Fibroblast of the aortic adventitia (primary cell): ENCODE results near the gene TRABD2B. TPM values are rescaled to one million over a fixed set of nuclear protein-coding genes. Genes with fewer than 3 reads are reported as not detected.

ENCODE experiments used
- DNase-seq: peaks from one replicate; pipeline ENCODE4 v3.0.0-alpha.2; 2010; ENCODE audit warnings: low read depth
- H3K4me3 ChIP-seq: 2 replicates; pipeline ENCODE4 v1.5.1; 2011; ENCODE audit warnings: low read depth, mild to moderate bottlenecking, control low read depth, low read length, moderate library complexity
- total RNA-seq: library from RNA; depleted of rRNA; stranded (reverse); fragments of >200 nt; gene quantifications from 2 replicates; pipeline ENCODE4 v1.2.3, GENCODE V29; 2012; ENCODE audit warnings: low replicate concordance
- TF ChIP-seq, protein P1 (sequence below): IDR thresholded peaks from 2 replicates; pipeline ENCODE4 v1.5.1; 2011; ENCODE audit warnings: mild to moderate bottlenecking, low read length, control low read depth, inconsistent platforms; ENCODE audit not compliant: insufficient read depth

TRABD2B gene
- total RNA-seq, 1 donor = under 0.01 TPM

DNA sequence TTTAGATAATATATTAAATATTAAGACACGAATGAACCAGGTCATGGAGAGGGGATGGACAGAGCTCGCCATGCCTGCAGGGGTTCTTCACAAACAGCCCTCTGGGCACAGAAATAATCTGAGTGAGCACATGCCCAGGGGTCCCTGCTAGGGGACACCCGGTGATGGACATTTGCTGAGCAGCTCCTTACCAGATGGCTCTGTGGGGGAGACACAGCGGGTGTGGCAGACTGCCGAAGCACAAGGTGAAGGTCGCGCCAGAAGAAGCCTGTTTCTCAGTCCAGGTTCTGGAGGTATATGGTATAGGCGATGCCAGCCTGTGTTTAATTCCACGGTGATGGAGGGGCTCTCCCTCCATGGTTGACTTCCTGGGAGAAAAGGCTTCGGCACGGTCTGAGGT lies 9.6 kb downstream of the TRABD2B start:
- no peak overlapping the region for H3K4me3 ChIP-seq
- DNase-seq = no peak
- TF ChIP-seq, protein P1, sequence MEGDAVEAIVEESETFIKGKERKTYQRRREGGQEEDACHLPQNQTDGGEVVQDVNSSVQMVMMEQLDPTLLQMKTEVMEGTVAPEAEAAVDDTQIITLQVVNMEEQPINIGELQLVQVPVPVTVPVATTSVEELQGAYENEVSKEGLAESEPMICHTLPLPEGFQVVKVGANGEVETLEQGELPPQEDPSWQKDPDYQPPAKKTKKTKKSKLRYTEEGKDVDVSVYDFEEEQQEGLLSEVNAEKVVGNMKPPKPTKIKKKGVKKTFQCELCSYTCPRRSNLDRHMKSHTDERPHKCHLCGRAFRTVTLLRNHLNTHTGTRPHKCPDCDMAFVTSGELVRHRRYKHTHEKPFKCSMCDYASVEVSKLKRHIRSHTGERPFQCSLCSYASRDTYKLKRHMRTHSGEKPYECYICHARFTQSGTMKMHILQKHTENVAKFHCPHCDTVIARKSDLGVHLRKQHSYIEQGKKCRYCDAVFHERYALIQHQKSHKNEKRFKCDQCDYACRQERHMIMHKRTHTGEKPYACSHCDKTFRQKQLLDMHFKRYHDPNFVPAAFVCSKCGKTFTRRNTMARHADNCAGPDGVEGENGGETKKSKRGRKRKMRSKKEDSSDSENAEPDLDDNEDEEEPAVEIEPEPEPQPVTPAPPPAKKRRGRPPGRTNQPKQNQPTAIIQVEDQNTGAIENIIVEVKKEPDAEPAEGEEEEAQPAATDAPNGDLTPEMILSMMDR = no peak

DNA sequence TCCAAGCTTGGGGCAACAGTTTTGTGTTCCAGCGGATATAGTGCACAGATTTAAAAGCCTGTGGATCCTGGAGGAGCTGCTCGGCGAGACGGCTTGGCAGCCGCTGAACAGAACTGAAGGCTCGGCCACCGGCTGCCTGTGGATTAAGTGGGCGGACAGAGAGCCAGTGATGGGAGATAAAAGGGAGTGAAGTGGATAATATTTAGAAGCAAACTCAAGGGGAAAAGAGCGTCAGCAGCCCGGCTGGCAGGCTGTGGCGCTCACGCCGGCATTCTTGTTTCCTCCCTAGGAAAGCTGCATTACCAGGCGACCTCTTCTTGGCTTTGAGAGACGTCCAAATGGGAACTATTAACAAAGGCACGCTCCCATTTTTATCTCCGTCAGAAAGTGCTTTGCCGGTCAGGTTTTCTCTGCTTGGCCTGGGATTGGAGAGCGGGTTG lies 10.4 kb downstream of the TRABD2B start:
- peak; percentile 50 for DNase-seq
- TF ChIP-seq, protein P1 = no peak
- H3K4me3 ChIP-seq = no peak overlapping the region

DNA sequence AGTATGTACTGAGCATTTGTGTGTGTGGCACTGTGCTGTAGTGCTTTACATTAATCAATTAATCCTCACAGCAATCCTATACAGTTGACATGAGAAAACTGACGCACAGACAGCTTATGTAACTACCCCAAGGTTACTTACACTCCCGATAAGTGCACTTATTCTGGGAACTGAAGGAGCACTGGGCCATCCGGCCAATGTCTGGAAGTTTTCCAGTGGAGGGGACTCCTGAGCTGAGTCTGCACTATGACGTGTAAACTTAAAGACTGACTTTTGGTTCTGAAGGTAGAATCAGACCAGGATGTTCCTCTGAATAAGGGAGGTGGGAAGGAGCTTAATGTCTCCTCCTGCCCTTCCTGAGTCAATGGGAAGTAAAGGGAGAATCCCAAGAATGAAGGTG lies 12.2 kb downstream of the TRABD2B start:
- H3K4me3 ChIP-seq = no peak overlapping the region
- TF ChIP-seq, protein P1 = no peak
- DNase-seq = no peak

DNA sequence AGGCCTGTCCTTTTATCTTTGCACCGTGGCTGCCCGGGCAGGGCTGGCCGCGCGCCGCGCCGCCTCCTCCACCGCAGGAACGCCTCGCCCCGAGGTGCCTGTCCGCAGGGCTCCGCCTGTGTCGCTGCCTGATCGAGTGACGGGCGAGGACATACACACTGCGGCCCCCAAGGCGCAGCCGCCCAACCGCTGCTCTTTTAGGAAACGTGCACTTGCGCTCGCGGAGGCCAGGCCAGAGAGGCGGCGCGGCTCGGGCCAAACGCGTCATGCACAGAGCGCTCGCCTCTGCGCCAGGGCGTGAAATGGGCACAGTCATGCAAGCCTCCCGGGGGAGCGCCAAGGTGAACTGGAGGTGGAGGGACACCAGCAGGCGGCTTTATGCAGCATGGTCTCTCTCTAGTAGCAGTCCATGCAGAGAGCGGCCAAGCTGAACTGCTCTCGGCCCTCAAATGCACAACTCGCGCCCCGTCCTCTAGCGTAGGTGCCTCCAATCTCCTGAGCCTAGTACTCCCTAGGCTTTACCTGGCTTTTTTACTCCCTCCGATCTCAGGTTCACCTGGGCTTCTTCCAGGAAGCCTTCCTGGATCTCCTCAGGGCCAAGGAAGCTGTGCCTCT lies 12.9 kb downstream of the TRABD2B start:
- no peak for DNase-seq
- TF ChIP-seq, protein P1 = no peak
- no peak overlapping the region for H3K4me3 ChIP-seq

DNA sequence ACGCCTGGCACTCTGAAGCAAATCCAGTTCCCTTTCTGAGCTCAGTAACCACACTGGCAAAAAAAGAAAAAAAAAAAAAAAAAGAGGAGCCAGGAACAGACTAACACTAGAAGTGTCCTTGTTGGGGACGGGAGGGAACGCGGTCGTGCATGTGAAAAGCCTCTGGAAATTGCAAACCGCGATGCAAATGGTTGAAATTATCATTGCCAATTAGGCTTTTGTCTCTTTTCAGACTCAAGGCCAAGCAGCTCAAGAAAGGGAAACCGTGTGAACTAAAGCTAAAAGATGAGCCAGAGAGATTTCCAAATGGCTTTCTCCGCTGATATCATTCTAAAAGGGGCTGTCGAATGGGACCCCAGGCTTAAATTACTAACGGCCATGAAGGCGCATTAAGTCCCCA lies 13.5 kb downstream of the TRABD2B start:
- H3K4me3 ChIP-seq = no peak overlapping the region
- no peak for DNase-seq
- TF ChIP-seq, protein P1 = no peak

DNA sequence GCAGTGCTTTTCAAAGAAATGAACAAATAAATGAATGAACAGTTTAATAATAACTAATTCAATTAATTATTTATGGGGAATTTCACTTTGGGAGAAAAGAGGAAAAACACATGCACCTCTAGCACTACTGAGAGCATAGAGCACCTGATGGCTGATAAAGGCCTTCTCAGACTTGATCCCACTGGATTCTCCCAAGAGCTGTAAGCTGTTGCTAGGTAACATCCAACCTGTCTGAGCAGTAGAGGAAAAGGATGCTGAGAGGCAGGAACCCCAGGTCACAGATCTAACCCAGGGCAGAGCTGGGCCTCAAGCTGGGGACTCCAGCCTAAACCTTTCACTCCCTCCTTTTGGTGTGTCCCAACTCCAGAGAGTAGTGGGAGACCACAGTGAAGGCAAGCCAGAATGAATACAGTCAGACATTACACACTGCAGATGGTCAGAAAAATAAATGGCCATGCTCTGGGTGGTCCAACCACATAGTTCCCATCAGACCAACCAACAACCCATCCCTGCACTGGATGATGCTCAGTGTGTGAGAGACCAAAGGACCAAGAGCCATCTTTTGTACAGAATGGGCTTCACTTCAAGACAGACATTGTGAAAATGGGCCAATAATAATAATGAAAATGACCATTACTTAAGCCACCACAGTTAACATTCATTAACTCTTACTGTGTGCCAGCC lies 15.4 kb downstream of the TRABD2B start:
- DNase-seq = no peak
- TF ChIP-seq, protein P1 = no peak
- no peak overlapping the region for H3K4me3 ChIP-seq

DNA sequence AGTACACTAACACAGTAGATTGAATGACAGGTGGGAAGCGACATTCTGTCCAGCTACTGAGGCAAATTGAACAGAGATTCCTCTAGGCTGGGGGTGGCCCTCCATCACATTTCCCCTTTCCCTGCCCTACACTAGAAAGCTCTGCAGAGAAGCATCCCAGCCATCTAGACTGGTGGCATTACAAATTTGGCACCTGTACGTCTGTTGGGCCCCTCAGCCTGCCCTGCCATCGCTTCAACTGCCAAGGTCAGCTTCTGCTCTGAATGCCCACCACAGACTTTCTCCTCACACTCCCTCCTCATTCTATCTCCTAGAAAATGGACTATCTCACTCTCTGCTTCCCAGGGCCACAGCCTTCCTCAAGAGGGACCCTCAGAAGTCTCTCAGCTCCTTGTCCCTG lies 16.7 kb downstream of the TRABD2B start:
- H3K4me3 ChIP-seq = no peak overlapping the region
- TF ChIP-seq, protein P1 = no peak
- DNase-seq = no peak
